HL-60 (cell line): ENCODE data around the gene HDAC9.

ENCODE experiments used
- DNase-seq, 2 experiments: peaks; one replicate each; pipeline ENCODE4 v3.0.0-alpha.2; 2010 to 2020; ENCODE audit warnings: low read depth in 1 of 2, low spot score in 1 of 2
- H3K27ac ChIP-seq: fragments of 250-450 bp; sonication (Bioruptor Pico); replicated peaks from 2 replicates; pipeline ENCODE4 v1.5.1; 2020; ENCODE audit warnings: mild to moderate bottlenecking, moderate library complexity
- H3K27me3 ChIP-seq: fragments of 250-450 bp; sonication (Bioruptor Pico); 2 replicates; pipeline ENCODE4 v1.5.1; 2021; ENCODE audit warnings: mild to moderate bottlenecking, moderate library complexity; ENCODE audit not compliant: insufficient read depth, poor library complexity, severe bottlenecking
- H3K4me3 ChIP-seq: replicated peaks from 2 replicates; pipeline ENCODE4 v1.5.1; 2011; ENCODE audit warnings: mild to moderate bottlenecking, control low read depth, low read length; ENCODE audit not compliant: insufficient read depth
- GABPA ChIP-seq: IDR thresholded peaks from 2 replicates; pipeline ENCODE4 v1.6.1; 2012; ENCODE audit warnings: low read depth
- POLR2AphosphoS5 ChIP-seq: IDR thresholded peaks from 2 replicates; pipeline ENCODE4 v1.6.1; 2012; ENCODE audit warnings: low read depth
- SPI1 ChIP-seq: IDR thresholded peaks from 2 replicates; pipeline ENCODE4 v1.6.1; 2012; ENCODE audit warnings: low read depth, mild to moderate bottlenecking, borderline replicate concordance
- TF ChIP-seq, protein P1 (sequence below): IDR thresholded peaks from 2 replicates; pipeline ENCODE4 v1.6.1; 2012; ENCODE audit warnings: low read depth; ENCODE audit not compliant: insufficient replicate concordance
- TF ChIP-seq, protein P2 (sequence below): IDR thresholded peaks from one replicate; pipeline ENCODE4 v1.5.1; 2011; ENCODE audit warnings: low read length, control low read depth, inconsistent platforms; ENCODE audit not compliant: insufficient read depth

Gene HDAC9

DNA sequence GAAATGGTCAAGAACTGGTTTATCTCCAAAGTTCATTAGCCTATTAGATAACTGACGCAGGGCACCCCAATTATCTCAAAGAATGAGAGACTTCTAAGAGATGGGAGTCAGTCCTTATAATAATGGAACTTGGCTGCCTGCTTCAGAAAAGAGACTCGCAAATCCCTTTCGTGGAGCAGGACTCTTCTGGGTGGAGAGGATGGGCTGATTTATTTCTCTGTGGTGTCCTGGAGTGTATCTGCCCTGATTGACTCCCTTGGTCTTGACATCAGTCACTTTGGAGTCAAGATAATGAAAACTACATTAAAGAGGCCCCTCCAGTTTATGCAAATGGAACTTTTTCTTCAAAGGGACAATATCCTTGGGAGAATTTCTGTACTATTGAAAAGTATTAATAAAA is 198.9 kb downstream of the HDAC9 start:
- Histone ChIP-seq H3K4me3 (no peak overlapping the region), H3K27ac (no peak overlapping the region), H3K27me3 (no peaks in the 10 kb centered on the region)
- DNase-seq: no peak
- TF ChIP-seq, protein P1, sequence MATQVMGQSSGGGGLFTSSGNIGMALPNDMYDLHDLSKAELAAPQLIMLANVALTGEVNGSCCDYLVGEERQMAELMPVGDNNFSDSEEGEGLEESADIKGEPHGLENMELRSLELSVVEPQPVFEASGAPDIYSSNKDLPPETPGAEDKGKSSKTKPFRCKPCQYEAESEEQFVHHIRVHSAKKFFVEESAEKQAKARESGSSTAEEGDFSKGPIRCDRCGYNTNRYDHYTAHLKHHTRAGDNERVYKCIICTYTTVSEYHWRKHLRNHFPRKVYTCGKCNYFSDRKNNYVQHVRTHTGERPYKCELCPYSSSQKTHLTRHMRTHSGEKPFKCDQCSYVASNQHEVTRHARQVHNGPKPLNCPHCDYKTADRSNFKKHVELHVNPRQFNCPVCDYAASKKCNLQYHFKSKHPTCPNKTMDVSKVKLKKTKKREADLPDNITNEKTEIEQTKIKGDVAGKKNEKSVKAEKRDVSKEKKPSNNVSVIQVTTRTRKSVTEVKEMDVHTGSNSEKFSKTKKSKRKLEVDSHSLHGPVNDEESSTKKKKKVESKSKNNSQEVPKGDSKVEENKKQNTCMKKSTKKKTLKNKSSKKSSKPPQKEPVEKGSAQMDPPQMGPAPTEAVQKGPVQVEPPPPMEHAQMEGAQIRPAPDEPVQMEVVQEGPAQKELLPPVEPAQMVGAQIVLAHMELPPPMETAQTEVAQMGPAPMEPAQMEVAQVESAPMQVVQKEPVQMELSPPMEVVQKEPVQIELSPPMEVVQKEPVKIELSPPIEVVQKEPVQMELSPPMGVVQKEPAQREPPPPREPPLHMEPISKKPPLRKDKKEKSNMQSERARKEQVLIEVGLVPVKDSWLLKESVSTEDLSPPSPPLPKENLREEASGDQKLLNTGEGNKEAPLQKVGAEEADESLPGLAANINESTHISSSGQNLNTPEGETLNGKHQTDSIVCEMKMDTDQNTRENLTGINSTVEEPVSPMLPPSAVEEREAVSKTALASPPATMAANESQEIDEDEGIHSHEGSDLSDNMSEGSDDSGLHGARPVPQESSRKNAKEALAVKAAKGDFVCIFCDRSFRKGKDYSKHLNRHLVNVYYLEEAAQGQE: no peak
- TF ChIP-seq GABPA (no peak), SPI1 (no peak), POLR2AphosphoS5 (no peak)
- TF ChIP-seq, protein P2, sequence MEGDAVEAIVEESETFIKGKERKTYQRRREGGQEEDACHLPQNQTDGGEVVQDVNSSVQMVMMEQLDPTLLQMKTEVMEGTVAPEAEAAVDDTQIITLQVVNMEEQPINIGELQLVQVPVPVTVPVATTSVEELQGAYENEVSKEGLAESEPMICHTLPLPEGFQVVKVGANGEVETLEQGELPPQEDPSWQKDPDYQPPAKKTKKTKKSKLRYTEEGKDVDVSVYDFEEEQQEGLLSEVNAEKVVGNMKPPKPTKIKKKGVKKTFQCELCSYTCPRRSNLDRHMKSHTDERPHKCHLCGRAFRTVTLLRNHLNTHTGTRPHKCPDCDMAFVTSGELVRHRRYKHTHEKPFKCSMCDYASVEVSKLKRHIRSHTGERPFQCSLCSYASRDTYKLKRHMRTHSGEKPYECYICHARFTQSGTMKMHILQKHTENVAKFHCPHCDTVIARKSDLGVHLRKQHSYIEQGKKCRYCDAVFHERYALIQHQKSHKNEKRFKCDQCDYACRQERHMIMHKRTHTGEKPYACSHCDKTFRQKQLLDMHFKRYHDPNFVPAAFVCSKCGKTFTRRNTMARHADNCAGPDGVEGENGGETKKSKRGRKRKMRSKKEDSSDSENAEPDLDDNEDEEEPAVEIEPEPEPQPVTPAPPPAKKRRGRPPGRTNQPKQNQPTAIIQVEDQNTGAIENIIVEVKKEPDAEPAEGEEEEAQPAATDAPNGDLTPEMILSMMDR: no peak

DNA sequence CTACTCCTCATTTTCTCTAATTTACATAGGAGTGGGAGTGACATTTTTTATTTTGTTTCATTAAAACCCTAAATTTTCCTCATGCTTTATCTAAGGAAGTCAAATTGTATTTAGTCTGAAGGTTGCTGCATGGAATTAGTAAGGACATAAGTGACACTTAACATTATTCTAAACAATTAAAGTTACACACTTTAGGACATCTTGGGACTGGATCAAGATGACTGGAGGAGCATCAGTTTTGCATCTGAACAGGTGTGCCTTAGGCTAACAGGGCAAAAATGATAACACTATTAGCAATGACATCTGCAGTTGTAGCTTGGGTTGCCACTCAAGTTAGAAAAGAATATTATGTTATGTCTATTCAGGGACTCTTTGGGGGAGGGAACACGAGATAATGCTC is 199.4 kb downstream of the HDAC9 start:
- TF ChIP-seq, protein P2: no peak
- no peak for TF ChIP-seq POLR2AphosphoS5
- TF ChIP-seq, protein P1: no peak
- no peak for TF ChIP-seq SPI1
- TF ChIP-seq GABPA: no peak
- no peak overlapping the region for H3K27ac ChIP-seq
- H3K4me3 ChIP-seq: no peak overlapping the region
- DNase-seq: no peak
- H3K27me3 ChIP-seq: no peaks in the 10 kb centered on the region

DNA sequence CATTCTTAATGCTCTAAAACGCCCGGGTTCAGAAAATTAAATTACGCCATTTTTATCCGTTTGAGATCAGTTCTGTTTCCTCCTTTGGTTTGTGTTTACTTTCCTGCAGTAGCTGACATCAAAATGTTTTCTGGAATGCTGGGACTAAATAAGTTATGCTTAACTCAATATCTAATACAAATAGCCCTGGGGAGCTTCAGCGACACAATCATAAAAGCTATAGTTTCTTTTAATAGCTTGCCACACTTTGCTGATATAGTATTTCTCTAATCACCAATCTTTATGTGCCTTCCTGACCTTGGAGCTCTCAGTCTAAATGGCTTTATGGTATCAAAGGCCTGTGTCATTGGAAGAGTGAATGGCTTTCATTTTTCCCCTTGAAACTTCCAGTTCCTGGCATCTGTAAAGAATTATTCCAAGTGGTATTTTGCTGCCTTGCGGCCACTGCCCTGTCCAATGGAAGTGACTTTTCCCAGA is 202.7 kb downstream of the HDAC9 start:
- DNase-seq: no peak

More for the DNA sequence above, 202.7 kb downstream of the HDAC9 start:
- no peak overlapping the region for H3K27ac ChIP-seq
- no peaks in the 10 kb centered on the region for H3K27me3 ChIP-seq
- TF ChIP-seq GABPA (no peak), SPI1 (no peak), POLR2AphosphoS5 (no peak)
- TF ChIP-seq, protein P1: no peak
- TF ChIP-seq, protein P2: no peak
- H3K4me3 ChIP-seq: no peak overlapping the region
